ENCODE results near the gene CDKL1.
"Not testable (repeated sequence)": the region's sequence is repeated elsewhere in the genome, so short reads cannot be mapped to it uniquely, and the experiment has no call there.

CDKL1 gene

DNA sequence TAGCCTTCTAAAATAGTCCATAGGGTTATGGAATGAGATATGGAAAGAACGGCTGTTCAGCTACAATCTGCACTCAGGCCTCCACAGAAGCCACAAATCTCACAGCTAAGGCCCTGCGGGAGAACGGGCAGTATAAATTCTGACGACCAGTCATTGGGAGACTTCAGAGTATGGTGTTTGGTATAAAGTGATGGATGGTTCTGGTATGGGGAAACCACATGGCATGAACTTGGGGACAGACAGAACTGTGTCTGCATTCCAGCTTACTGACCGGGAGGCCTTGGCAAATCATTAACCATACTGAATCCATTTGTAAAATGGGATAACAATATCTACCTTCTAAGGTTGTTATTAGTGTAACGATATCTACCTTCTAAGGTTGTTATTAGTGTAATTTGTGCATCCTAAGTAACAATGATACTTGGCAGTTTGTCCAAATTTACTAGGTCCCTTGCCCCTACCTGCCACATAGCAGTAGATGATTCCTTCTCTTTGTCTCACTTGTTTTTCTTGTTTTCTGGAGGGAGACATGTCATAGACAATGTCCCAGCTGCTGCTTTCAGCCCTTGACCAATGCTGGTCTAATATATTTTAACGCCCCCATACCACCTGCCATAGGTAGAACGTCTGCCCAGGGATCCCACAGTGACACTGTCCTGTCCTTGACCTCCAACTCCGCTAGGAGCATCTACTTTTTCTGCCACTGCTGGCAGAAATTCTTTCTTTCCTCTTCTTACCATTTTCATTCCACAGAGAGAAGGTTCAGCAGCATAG is 6.8 kb downstream of the CDKL1 start:
- no peak overlapping the region for H3K4me3 ChIP-seq (ENCODE audit: low read length)
- no peak for DNase-seq (ENCODE audit: low read depth, low spot score)

DNA sequence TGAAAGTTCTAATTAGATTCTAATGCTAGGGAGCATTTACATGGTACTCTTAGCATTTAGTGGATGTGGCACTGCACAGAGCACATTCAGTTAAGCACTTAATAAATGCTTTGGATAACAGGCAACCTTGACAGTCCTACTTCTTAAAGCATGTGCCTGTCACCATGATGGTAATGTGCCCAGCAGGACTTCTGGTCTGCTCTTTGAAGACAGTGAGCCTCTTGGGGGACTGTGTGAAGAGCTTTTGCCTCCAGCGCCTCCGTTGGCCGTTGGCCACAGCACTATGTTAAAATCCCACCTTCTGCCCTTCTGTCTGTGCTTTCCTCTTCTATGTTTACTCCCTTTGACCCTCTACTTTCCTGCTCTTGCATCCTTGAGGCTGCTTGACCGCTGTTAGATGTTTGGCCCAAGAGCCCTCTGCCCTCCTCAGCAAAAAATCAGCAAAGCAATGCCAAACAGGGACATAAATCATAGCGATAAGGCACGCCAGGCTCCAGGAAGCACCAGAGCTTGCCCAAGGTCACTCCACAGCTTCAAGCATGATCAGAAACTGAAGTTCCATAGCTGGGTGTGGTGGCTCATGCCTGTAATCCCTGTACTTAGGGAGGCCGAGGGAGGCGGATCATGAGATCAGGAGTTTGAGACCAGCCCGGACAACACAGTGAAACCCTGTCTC is 8.3 kb downstream of the CDKL1 start:
- no peak overlapping the region for H3K4me3 ChIP-seq (ENCODE audit: low read length)
- DNase-seq (ENCODE audit: low read depth, low spot score), result no peak

DNA sequence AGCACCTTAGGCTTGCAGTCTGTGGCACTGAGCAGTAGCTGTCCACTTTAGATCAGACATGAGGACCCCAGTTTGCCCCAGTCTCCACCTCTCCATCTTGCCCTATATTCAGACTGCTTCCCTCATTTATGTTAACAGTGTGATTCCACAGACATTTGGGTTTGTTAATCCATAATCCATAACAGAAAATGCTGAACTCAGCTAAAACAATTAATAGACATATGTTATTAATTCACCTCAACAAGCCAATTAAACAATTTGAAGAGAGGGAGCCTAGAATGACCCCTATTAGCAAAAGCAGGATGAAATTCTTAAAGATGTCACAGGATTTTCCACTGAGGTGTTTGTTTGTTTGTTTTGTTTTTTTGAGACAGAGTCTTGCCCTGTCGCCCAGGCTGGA is 9.1 kb downstream of the CDKL1 start:
- no peak for DNase-seq (ENCODE audit: low read depth, low spot score)

DNA sequence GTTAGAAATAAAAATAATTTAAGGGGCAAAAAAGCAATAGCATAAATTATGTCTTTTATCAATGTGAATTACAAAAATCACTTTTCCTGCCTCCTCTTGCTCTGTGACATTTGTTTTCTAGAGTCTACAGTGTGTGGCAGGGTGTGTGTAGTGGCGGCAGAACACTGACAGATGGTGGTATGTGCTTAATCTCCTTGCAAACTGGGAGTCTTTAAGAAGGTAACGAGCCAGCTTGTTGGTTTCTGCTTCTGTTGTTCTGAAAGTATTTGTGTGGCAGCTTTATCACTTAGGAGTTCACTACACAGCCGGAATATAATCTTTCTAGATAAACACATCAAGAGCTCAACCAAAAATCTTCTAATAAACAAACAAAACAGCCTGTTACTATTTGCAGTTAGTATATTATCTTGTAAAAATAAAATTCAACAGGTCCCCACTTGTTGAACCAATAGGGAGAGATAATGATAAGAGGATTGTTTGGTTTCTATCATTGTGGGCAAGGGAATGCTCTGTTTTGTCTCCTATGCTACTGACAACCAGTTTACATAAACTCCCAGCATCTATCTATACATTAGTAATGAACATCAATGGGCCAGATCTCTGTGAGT is 13.0 kb downstream of the CDKL1 start:
- DNase-seq (ENCODE audit: low read depth, low spot score), result no peak
- no peak overlapping the region for H3K4me3 ChIP-seq (ENCODE audit: low read length)

More for the DNA sequence above, 9.1 kb downstream of the CDKL1 start:
- H3K4me3 ChIP-seq (ENCODE audit: low read length), result no peak overlapping the region

DNA sequence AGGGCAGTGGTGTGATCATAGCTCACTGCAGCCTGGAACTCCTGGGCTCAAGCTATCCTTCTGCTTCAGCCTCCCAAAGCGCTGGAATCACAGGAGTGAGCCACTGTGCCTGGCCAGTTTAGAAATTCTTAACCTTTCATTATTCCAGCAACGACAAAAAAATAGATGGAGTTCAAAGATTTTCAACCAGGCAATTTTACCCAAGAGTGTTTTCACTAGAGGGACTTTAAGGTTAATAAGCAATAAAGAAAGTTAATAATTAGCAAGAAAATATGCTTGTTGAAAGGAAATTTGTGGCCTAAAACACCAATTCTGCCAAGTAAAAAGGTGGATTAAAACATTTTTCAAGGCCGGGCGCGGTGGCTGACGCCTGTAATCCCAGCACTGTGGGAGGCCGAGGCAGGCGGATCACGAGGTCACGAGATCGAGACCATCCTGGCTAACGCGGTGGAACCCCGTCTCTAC is 14.8 kb downstream of the CDKL1 start:
- no peak overlapping the region for H3K4me3 ChIP-seq (ENCODE audit: low read length)
- no peak for DNase-seq (ENCODE audit: low read depth, low spot score)

DNA sequence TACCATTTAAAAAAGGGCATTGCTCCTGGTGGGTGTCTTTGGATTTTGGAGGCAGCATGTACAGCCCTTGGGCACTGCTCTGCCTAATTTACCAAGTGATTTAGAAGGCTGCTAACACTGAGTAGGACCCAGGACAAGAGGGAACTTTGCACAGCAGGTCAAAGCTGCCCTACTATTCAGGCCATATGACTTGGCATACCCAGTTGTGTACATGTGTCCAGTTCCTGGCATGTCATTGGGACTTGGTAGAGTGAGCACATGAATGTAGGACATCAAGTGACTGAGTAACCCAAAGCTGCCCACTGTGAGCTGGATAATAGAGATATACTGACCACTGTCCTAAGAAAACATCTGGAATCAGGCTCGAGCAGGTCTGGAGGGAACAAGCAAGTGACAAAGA is 15.7 kb downstream of the CDKL1 start:
- H3K4me3 ChIP-seq (ENCODE audit: low read length), result no peak overlapping the region
- DNase-seq (ENCODE audit: low read depth, low spot score), result no peak

DNA sequence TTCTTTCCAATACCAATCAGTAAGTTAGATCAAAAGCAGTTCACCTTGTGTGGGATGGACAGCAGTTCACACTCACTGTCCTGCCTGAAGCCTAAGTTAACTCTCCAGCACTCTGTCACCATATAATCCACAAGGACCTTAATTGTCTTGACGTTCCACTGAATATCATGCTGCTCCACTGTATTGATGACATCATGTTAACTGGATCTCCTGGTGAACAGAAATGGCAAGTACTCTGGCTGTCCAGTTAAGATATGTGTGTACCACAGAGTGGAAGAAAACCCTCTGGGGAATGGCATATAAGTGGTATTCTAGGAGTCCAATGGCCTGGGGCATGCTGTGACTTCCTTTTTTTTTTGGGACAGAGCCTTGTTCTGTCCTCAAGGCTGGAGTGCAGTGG is 16.2 kb downstream of the CDKL1 start:
- H3K4me3 ChIP-seq (ENCODE audit: low read length), result no peak overlapping the region
- no peak for DNase-seq (ENCODE audit: low read depth, low spot score)

DNA sequence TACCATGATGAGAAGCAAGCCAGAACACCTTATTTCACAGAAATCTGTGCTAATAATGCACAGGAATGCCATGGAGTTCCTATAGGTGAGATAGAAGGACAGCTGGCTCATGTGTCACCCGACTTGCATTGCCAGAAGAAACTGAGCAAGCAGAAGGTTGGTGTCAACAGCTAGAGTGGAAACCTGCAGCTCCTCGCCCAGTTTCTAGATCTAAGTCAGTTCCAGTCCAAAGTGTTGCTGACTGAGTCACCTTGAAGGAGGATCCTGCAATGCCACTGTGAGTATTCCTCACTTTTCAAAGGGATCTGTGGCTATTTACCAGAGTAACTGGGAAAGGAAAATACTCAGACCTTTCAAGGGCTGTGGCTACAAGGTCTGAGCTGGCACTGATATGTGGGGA is 17.1 kb downstream of the CDKL1 start:
- no peak for DNase-seq (ENCODE audit: low read depth, low spot score)

DNA sequence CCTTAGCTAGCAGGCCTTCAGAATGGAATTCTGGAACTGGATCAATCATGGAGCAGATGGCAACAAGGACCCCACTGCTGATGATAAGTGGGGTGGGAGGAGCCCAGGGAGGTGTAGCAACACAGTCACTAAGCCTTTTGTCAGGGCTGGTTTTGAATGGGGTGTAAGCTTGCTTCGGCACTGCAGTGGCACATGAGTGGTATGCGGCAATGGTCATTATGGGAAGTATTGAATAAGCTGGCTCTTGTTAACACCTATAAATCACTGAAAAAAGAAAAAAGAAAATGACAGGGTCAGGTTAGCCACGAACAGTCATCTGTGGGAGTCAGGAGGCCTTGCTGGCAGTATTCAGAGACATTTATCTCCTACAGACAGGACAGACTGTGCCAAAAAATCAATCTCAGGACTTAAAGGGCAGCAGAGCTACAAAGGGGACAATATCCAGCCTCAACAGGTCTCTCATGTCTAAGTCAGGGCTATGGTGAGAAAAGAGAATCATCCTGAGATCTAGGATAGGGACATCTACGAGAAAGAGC is 19.1 kb downstream of the CDKL1 start:
- no peak for DNase-seq (ENCODE audit: low read depth, low spot score)
- no peak overlapping the region for H3K4me3 ChIP-seq (ENCODE audit: low read length)

More for the DNA sequence above, 17.1 kb downstream of the CDKL1 start:
- no peak overlapping the region for H3K4me3 ChIP-seq (ENCODE audit: low read length)

DNA sequence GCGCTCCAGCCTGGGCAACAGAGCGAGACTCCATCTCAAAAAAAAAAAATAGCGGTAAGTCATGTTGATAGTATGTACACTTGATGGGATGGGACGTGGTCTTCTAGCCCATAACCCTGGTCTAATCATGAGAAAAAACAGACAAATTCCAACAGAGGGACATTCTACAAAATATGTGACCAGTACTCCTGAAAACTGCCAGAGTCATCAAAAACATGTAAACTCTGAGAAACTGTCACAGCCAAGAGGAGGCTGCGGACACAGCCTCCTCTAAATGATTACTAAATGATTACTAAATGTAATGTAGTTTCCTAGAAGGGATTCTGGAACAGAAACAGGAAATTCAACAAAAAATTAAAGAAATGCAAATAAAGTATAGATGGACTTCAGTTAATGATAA is 20.9 kb downstream of the CDKL1 start:
- H3K4me3 ChIP-seq (ENCODE audit: low read length), result no peak overlapping the region
- DNase-seq (ENCODE audit: low read depth, low spot score), result no peak

DNA sequence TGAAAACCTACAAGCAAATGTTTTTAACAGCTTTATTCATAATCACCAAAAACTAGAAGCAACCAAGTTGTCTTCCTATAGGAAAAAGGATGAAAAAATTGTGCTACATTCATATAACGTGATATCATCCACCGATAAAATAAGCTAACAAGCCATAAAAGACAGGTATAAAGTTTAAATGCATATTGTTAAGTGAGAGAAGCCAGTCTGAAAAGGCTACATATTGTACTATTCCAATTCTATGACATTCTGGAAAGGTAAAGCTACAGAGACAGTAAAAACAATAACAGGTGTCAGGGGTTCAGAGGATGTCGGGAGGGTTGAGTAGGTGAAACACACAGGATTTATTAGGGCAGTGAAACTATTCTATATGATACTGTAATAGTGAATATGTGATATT is 22.7 kb downstream of the CDKL1 start:
- no peak overlapping the region for H3K4me3 ChIP-seq (ENCODE audit: low read length)
- DNase-seq (ENCODE audit: low read depth, low spot score), result no peak

DNA sequence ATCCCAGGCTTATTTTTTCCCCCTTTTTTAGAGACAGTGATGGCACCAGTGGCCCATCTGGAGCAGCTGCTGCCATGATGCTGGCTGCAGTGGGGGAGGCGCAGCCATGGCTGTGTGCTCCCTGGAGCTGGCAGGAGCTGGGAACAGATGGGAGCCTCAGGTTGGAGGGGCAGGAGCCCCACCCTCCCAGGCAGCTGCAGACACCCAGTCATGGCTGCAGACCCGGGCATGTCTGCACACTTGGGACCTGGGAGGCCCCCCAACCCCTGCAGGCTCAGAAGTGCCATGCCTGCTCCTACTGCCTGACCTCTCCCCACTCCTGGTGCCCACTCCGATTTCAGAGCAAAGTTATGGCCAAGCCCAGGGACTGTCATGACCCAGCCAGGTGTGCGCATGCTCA is 25.1 kb downstream of the CDKL1 start:
- no peak for DNase-seq (ENCODE audit: low read depth, low spot score)
- H3K4me3 ChIP-seq (ENCODE audit: low read length), result no peak overlapping the region

DNA sequence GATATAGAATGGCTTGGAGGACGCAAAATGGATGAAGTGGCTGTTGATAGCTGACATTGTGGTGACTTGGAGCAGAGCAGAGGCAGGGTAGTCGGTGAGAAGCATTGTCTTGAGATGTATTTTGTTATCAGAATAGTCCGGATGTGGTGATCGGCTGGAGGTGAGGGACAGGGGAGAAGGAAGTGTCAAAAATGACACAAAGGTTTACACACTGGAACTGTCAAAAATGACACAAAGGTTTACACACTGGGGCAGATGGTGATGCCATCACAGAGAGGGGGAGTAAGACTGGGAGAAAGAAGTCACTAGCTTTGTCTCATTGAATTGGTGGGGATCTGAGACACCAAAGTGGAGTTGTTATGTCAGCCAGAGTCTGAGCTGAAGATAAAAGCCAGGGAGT is 30.1 kb downstream of the CDKL1 start:
- H3K4me3 ChIP-seq (ENCODE audit: low read length), result no peak overlapping the region
- no peak for DNase-seq (ENCODE audit: low read depth, low spot score)

DNA sequence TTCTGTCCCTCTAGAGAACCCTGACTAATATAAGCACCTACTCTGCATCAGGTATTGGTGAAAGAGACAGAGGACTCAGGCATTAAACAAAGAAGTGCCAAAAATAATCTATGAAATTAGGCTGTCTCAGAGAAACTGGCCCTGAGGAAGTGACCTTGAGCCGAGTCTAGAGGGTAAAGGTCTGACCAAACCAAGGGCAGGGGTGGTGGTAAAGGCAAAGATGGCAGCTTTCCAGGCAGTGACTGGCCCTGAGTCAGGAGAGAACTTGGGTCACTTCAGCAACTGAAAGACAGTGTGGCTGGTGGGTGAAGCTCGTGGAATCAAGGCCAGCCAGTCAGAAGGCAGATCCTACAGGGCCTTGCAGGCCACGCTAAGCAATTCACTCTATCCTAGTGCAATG is 30.6 kb downstream of the CDKL1 start:
- DNase-seq (ENCODE audit: low read depth, low spot score), result no peak

DNA sequence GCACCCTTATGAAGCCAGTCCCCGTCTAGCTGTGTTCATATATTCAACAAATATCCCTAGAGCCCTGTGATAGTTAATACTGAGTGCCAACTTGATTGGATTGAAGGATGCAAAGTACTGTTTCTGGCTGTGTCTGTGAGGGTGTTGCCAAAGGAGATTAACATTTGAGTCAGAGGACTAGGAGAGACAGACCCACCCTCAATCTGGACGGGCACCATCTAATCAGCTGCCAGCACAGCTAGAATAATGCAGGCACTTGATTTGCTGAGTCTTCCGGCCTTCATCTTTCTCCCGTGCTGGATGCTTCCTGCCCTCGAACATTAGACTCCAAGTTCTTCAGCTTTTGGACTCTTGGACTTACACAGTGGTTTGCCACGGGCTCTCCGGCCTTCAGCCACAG is 31.1 kb downstream of the CDKL1 start:
- DNase-seq (ENCODE audit: low read depth, low spot score); H3K4me3 ChIP-seq (ENCODE audit: low read length): not testable (repeated sequence)

More for the DNA sequence above, 30.6 kb downstream of the CDKL1 start:
- no peak overlapping the region for H3K4me3 ChIP-seq (ENCODE audit: low read length)

DNA sequence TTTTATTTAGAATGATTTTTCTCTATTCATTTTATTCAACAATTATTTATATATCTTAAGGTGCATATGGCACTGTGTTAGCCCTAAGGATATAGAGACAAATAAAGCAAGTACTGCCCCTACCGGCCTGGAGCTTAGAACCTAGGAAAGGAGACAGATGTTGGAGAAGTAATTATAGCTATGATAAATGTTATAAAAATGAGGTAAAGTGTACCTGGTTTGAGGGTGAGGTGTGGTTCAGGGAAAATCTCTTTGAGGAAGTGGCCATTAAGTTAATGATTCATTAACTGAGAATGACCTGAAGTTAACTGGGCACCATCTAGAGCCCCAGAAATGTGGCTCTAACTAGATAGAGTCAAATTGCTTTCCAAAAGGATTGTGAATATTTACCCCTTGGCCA is 31.9 kb downstream of the CDKL1 start:
- no peak overlapping the region for H3K4me3 ChIP-seq (ENCODE audit: low read length)
- DNase-seq (ENCODE audit: low read depth, low spot score), result no peak

DNA sequence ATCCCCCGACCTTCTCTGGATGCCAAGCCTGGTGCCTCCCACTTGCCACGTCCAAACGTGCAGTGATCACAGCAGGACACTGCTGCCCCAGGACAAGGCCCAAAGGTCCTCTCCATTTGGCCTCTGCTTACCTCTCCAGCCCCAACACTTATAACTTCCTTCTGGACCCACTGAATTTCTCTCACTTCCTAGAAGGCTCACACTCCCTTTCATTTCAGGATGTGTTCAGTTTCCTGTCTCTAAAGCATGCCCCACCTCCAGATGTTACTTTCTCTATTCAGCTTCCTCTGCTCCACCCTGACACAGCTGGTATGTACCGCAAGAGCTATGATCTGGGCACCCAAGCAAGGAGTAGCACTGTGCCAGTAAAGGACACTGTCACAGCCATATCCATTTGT is 33.0 kb downstream of the CDKL1 start:
- H3K4me3 ChIP-seq (ENCODE audit: low read length), result peak overlapping the region; percentile 56
- peak; percentile 91 for DNase-seq (ENCODE audit: low read depth, low spot score)

DNA sequence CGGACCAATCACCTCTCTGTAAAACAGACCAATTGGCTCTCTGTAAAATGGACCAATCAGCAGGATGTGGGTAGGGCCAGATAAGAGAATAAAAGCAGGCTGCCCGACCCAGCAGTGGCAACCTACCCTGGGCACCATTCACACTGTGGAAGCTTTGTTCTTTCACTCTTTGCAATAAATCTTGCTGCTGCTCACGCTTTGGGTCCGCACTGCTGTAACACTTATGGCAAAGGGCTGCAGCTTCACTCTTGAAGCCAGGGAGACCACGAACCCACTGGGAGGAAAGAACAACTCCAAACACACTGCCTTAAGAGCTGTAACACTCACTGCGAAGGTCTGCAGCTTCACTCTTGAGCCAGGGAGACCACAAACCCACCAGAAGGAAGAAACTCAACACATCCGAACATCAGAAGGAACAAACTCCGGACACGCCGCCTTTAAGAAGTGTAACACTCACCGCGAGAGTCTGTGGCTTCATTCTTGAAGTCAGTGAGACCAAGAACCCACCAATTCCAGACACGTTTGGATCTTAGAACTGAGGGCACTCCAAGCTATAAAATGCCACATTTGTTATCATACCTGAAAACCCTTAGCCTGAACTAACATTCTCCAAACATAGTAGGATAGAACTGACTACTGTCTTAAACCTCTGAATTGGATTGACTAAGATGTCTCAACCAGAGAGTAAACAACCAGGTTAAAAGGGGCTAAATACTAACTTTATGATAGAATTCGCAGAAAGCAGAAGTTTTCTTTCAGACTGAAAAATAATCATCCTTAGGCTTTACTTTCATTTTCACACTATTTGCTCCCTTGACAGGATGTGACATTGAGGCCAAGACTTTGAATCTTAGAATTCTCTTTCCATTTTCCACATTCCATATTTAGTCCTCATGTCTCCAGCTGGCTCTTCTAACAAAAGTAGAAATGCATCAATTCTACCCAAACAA is 33.6 kb downstream of the CDKL1 start:
- peak; percentile 32 for DNase-seq (ENCODE audit: low read depth, low spot score)
- H3K4me3 ChIP-seq (ENCODE audit: low read length), result peak overlapping the region; percentile 56

Data from Jurkat, Clone E6-1 (cell line).